HK-2 (cell line): ENCODE data around the gene HNRNPLL.
"Not testable (repeated sequence)": the region's sequence is repeated elsewhere in the genome, so short reads cannot be mapped to it uniquely, and the experiment has no call there.

Experiments used
- DNase-seq: peaks from one replicate; pipeline ENCODE4 v3.0.0-alpha.2; 2018; ENCODE audit not compliant: unreplicated experiment

Gene HNRNPLL

DNA sequence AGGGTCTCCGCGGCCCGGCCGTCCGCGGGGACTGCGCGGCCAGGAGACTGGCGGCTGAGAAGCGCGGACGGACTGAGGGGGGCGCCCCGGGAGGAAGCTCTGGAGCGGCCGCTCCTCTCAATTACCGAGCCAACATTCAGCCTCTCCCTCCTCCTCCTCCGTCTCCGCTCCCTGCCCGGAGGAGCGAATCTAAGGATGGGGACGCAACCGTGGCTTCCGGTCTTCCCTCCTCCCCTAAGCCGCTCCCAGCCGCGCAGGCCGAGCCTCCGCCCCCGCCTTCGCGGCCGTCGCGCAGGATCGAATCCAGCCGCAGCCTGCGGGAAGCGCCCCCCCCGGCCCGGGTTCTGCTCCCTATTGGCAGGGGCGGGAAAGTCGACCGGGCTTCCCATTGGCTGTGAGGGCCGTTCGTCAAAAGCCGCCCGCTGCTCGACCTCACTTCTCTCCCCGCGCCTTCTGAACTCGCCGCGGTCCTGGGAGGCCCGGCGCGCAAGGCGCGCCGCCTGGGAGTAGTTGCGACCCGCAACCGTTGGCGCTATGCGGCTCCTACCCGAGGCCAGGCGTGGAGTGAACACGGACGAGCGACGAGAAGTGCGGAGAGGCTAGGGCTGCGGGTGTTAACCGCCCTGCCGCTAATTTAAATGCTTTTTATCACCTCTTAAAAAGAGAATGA, at the start of gene HNRNPLL:
Gene HNRNPLL (minus strand): TSS at position 197 of the 670 bp plus-strand sequence. CDS start 302 bp downstream, outside the sequence.
- peak; percentile 99 for DNase-seq

- no peak for DNase-seq
These were observed 48.0 kb upstream of the HNRNPLL start for GRCh38 chr2:38650717-38651116.

DNA sequence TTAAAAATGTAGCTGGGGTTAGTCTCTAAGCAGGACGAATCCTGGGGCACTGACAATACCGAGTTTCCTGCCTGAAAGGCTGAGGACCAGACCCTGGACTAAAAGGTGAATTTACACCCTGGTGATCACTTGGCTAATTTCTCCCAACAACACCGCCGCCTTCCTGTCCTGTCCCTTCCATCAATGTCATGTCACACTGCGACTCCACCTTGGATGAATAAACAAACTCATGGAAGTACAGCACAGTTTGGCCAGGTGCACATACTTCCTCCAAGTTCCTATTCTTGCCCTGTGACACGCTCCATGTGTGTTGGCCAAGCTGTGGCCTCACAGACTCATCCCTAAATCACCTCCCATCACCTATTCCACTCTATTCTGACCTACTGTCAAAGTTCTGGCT, 47.3 kb upstream of the HNRNPLL start:
- no peak for DNase-seq

DNA sequence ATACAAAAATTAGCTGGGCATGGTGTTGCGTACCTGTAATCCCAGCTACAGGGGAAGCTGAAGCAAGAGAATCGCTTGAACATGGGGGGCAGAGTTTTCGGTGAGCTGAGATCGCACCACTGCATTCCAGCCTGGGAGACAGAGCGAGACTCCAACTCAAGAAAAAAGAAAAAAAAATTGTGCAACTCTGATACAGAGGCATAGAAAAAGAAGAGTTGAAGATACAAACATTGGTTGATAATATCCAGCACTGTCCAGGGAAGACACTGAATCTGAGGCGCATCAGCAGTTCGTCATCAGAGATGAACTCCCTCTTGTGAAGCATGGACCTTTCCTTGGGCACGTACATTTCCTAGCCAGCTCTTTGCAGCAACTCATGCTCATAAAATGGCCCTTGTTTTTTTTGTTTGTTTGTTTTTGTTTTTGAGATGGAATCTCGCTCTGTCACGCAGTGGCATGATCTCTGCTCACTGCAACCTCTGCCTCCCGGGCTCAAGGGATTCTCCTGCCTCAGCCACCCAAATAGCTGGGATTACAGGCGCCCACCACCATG, 46.5 kb upstream of the HNRNPLL start:
- DNase-seq: no peak

GRCh38 chr2:38648107-38648761, 45.5 kb upstream of the HNRNPLL start:
- DNase-seq: no peak

DNA sequence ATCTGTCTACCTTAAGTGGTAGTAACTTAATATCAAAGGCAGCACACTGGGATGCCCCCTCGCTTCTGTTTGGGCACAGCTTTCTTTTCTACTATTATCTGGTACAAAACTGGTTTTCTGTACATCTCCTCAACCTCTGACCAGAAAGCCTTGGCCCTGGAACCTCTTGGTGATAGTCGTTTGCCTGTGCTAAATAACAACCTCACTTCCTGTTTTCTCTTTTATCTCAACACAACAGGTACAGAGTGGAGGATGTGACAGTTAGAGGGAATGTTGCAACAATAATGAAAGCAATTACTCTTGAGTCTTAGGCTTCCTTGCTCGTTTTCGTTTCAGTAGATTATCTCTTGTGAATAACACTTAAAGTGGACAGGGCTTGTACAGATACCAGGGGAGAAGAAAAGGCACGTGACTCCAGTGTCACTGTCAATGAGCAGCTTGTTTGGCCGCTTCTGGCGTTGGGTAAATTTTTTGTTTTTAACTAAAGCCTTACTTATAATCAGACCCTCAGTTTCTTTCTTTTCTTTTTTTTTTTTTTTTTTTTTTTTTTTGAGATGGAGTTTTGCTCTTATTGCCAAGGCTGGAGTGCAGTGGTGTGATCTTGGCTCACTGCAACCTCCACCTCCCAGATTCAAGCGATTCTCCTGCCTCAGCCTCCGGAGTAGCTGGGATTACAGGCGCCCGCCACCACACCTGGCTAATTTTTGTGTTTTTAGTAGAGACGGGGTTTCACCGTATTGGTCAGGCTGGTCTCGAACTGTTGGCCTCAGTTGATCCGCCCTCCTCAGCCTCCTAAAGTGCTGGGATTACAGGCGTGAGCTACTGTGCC, 41.2 kb upstream of the HNRNPLL start:
- DNase-seq: not testable (repeated sequence)

DNA sequence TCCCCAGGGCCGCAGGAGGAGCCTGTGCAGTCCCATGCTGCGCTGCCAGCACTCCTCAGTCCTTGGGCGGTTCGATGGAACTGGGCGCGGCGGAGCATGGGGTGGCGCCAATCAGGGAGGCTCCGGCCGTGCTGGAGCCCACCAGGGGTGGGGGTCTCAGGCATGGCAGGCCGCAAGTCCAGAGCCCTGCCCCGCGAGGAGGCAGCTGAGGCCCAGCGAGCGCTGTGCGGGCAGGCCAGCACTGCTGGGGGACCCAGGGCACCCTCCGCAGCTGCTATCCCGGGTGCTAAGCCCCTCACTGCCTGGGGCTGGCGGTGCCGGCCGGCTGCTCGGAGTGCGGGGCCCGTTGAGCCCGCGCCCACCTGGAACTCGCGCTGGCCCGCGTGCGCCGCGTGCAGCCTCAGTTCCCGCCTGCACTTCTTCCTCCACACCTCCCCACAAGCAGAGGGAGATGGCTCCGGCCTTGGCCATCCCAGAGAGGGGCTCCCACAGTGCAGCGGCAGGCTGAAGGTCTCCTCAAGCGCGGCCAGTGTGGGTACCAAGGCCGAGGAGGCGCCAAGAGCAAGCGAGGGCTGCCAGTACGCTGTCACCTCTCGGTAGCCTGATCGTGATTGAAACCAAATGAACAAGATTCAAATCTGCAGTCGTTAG, 40.4 kb upstream of the HNRNPLL start:
- DNase-seq: no peak

DNA sequence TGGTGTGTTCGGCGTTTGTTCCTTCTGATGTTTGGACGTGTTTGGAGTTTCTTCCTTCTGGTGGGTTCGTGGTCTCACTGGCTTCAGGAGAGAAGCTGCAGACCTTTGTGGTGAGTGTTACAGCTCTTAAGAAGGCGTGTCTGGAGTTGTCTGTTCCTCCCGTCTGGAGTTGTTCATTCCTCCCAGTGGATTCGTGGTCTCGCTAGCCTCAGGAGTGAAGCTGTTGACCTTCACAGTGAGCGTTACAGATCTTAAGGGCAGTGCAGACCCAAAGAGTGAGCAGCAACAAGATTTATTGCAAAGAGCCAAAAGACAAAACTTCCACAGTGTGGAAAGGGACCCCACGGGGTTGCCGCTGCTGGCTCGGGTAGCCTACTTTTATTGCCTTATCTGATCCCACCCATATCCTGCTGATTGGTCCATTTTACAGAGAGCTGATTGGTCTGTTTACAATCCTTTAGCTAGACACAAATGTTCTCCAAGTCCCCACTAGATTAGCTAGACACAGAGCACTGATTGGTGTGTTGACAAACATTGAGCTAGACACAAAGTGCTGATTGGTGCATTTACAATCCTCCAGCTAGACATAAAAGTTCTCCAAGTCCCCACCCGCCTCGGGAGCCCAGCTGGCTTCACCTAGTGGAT, 39.8 kb upstream of the HNRNPLL start:
- not testable (repeated sequence) for DNase-seq

GRCh38 chr2:38636069-38636468, 33.3 kb upstream of the HNRNPLL start:
- DNase-seq: no peak

- DNase-seq: no peak
These were observed 32.4 kb upstream of the HNRNPLL start for GRCh38 chr2:38635139-38635538.

DNA sequence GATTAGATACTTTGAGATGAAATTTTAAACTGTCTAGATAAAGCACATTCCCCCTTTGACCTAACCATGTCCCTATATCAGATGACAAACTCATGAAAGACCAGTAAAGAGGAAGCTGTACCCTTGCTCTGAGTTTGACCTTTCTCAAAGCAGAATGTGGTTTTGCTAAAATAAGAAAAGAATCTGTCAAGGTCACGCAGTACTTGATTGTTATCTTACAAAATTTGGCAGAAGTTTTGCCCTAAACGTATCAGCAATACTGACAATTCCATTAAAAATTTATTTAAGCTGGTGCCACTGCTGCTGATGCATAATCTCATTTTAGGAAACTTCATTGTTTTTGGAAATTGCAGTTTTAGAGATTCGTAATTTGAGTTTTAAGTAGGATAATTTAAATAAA, 32.0 kb upstream of the HNRNPLL start:
- DNase-seq: no peak

GRCh38 chr2:38633895-38634294, 31.2 kb upstream of the HNRNPLL start:
- no peak for DNase-seq

- no peak for DNase-seq
These were observed 30.3 kb upstream of the HNRNPLL start for GRCh38 chr2:38632980-38633379.

- no peak for DNase-seq
These were observed 29.2 kb upstream of the HNRNPLL start for GRCh38 chr2:38631976-38632375.

- no peak for DNase-seq
These were observed 27.0 kb upstream of the HNRNPLL start for GRCh38 chr2:38629684-38630083.

DNA sequence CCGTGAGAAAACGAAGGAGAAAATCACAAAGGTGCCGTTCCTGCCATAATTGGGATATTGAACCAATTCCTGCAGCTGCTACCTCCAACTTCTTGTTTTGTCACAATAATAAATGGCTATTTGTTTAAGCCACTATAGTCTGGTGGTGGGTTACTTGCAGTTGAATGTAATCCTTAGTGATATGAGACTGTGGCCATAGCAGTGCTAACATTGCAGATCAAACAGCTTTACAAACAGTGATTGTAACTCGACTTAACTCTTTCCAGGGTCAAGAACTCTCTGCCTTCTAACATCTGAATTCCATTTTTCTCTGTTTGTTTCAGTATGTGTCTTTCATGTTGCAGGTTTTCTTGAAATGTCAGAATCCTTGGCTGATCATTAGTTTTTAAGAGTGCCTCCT, 24.7 kb upstream of the HNRNPLL start:
- DNase-seq: no peak

- no peak for DNase-seq
These were observed 23.8 kb upstream of the HNRNPLL start for GRCh38 chr2:38626326-38627035.

GRCh38 chr2:38622210-38622609, 19.5 kb upstream of the HNRNPLL start:
- no peak for DNase-seq

DNA sequence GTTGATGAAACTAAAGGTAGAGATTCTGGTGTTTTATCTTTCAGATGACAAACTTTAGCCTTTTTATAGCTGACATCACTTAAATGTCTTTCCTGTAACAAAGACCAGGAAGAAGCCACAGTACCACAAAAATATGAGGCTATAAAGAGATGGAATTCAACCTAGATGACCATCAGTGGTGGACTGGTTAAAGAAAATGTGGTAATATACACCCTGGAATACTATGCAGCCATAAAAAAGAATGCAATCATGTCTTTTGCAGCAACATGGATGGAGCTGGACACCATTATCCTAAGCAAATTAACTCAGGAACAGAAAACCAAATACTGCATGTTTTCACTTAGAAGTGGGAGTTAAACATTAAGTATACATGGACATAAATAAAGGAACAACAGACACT, 18.3 kb upstream of the HNRNPLL start:
- no peak for DNase-seq

DNA sequence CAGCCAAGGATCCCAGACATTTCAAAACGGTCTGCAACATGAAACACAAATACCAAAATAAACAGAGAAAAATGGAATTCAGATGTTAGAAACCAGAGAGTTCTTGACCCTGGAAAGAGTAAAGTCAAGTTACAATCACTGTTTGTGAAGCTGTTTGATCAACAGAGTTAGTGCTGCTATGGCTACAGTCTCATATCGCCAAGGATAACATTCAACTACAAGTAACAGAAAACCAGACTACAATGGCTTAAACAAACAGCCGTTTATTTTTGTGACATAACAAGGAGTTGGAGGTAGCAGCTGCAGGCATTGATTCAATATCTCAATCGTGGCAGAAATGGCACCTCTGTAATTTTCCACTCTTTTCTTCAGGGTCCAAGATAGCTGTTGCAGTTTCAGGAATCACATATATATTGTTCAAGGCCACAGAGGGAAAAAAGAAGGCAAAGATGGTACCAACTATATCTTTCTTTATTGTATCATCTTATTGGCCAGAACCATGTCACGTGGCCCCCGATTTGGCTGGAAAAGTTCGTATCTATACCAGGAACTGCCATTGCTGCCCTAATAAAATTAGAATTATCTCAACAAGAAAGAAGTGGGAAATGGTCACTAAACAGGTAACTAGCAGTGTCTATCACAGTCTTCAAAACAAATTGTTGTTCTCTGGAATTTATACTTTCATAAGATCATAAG, 17.7 kb upstream of the HNRNPLL start:
- DNase-seq: no peak
